Heart left ventricle (tissue), 13 donors: ENCODE measurements around the gene C12orf42.

Source experiments
- CTCF ChIP-seq, 12 donors: fragments of 200-600 bp; sonication (generic) in 4 of 12; IDR thresholded peaks; one replicate each; pipeline versions ENCODE4 v1.5.0 to v1.8.0; 2018 to 2022; ENCODE audit warnings: antibody characterized with exemption in 12 of 12, mild to moderate bottlenecking in 5 of 12
- POLR2A ChIP-seq, 2 donors: fragments of 450-650 bp; IDR thresholded peaks; one replicate each; pipeline ENCODE4 v1.6.1; 2017; ENCODE audit warnings: antibody characterized with exemption in 2 of 2, mild to moderate bottlenecking in 2 of 2, moderate library complexity in 2 of 2
- donor health status: ischemic (EF 13 %, LVEDD 7.1; RV severe dilation, severe dysfunction).
- donor health status: DM: no; HTN: yes; CAD: no.
- donor health status: DM: no; HTN: no; CAD: no.
- donor health status: ischemic (EF 25% LVEDD 6.9; RV normal size, moderate dysfunction).
- donor health status: ischemic (EF 25% LVEDD 5.7; RV mildly dilated, moderate dysfunction).
- donor health status: ischemic (EF 35%, LVEDD 5.7; RV mildly dilated, moderate dysfunction).
- donor health status: nonischemic (EF 11% LVEDD 7.7; RV severe dilation, severe dysfunction).
- donor health status: DM: yes; HTN: yes; CAD: no.
- donor health status: PGD.
- donor health status: ischemic (EF 29% LVEDD 5.4; RV normal size, mild dysfunction).
- donor health status: nonischemic (EF 23%, LVEDD 6.1; RV moderate dilation, normal function).

DNA sequence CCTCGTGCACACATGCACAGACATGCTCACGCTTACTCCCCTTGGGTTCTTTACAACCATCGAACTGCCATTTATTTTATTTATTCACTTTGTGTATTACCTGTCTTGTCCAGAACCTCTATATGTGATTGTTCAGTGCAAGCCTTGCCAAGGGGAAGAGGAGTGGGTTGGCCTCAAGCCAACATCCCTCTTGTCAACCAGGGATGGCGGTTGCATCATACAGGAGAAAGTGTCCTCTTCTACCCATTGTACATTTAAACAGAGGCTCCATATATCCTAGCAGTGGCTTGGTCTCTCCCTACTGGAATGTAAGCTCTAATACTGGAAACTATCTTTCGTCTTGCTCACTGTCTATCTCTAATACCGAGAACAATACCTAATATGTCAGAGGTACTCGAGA, 108.4 kb downstream of the C12orf42 start:
- TF ChIP-seq CTCF (IDR thresholded peaks at IDR 0.05) (no peak), POLR2A (IDR thresholded peaks at IDR 0.05) (no peak)
